Liver (tissue), 9 donors: ENCODE results near the gene UBE2D1. TPM values are rescaled to one million over a fixed set of nuclear protein-coding genes. Genes with fewer than 3 reads are reported as not detected.

ENCODE experiments used
- DNase-seq: peaks from one replicate; pipeline ENCODE4 v3.0.0-alpha.2; 2017; ENCODE audit warnings: low spot score
- H3K27ac ChIP-seq, 2 donors: one replicate each; pipeline ENCODE4 v1.7.0; 2013; ENCODE audit warnings: inconsistent platforms in 2 of 2, low read length in 2 of 2, control low read depth in 1 of 2, low read depth in 1 of 2, mild to moderate bottlenecking in 1 of 2
- H3K27me3 ChIP-seq, 4 donors: one replicate each; pipeline versions ENCODE4 v1.6.1 to v1.7.0; 2013; ENCODE audit warnings: low read length in 3 of 4, inconsistent platforms in 1 of 4, mild to moderate bottlenecking in 1 of 4, moderate library complexity in 1 of 4; ENCODE audit not compliant: control insufficient read depth in 4 of 4, insufficient read depth in 4 of 4
- H3K36me3 ChIP-seq, 4 donors: one replicate each; pipeline versions ENCODE4 v1.6.1 to v1.7.0; 2013; ENCODE audit warnings: low read length in 3 of 4, mild to moderate bottlenecking in 3 of 4, low read depth in 1 of 4, moderate library complexity in 1 of 4; ENCODE audit not compliant: control insufficient read depth in 4 of 4, insufficient read depth in 3 of 4
- H3K4me1 ChIP-seq, 4 donors: one replicate each; pipeline versions ENCODE4 v1.6.1 to v1.7.0; 2013; ENCODE audit warnings: low read length in 3 of 4, mild to moderate bottlenecking in 3 of 4, moderate library complexity in 1 of 4; ENCODE audit not compliant: control insufficient read depth in 4 of 4, insufficient read depth in 4 of 4
- H3K4me3 ChIP-seq, 3 donors: one replicate each; pipeline versions ENCODE4 v1.6.1 to v1.7.0; 2013; ENCODE audit warnings: low read length in 3 of 3, control low read depth in 1 of 3, low read depth in 1 of 3, mild to moderate bottlenecking in 1 of 3
- H3K9ac ChIP-seq, 2 donors: one replicate each; pipeline ENCODE4 v1.7.0; 2013; ENCODE audit warnings: low read length in 2 of 2, mild to moderate bottlenecking in 2 of 2, moderate library complexity in 2 of 2, control low read depth in 1 of 2, low read depth in 1 of 2
- H3K9me3 ChIP-seq, 4 donors: one replicate each; pipeline versions ENCODE4 v1.6.1 to v1.7.0; 2013; ENCODE audit warnings: low read length in 3 of 4; ENCODE audit not compliant: control insufficient read depth in 4 of 4
- EGR1 ChIP-seq, 2 donors: IDR thresholded peaks; 2 replicates each; pipeline ENCODE4 v1.6.1; 2016 to 2018; ENCODE audit warnings: antibody characterized with exemption in 2 of 2, low read depth in 2 of 2
- FOXA1 ChIP-seq: IDR thresholded peaks from 2 replicates; pipeline ENCODE4 v1.6.1; 2016; ENCODE audit warnings: antibody characterized with exemption
- FOXA2 ChIP-seq: IDR thresholded peaks from 2 replicates; pipeline ENCODE4 v1.6.1; 2016; ENCODE audit warnings: antibody characterized with exemption
- GABPA ChIP-seq, 2 donors: IDR thresholded peaks in 1 of 2; conservative IDR thresholded peaks in 1 of 2; 2 replicates each; pipeline ENCODE4 v1.6.1; 2016; ENCODE audit warnings: antibody characterized with exemption in 2 of 2, mild to moderate bottlenecking in 1 of 2, moderate library complexity in 1 of 2
- HNF4A ChIP-seq, 2 donors: conservative IDR thresholded peaks; 2 replicates each; pipeline ENCODE4 v1.6.1; 2016; ENCODE audit warnings: antibody characterized with exemption in 2 of 2, mild to moderate bottlenecking in 2 of 2
- HNF4G ChIP-seq: IDR thresholded peaks from 2 replicates; pipeline ENCODE4 v1.6.1; 2016; ENCODE audit warnings: antibody characterized with exemption
- JUND ChIP-seq, 2 donors: IDR thresholded peaks; 2 replicates each; pipeline ENCODE4 v1.6.1; 2016; ENCODE audit warnings: antibody characterized with exemption in 2 of 2
- NR2F2 ChIP-seq: IDR thresholded peaks from 2 replicates; pipeline ENCODE4 v1.6.1; 2016; ENCODE audit warnings: antibody characterized with exemption
- RAD21 ChIP-seq, 2 donors: IDR thresholded peaks; 2 replicates each; pipeline ENCODE4 v1.6.1; 2016; ENCODE audit warnings: antibody characterized with exemption in 2 of 2, mild to moderate bottlenecking in 2 of 2
- RXRA ChIP-seq, 2 donors: IDR thresholded peaks; 2 replicates each; pipeline ENCODE4 v1.6.1; 2017 to 2018; ENCODE audit warnings: antibody characterized with exemption in 2 of 2, mild to moderate bottlenecking in 1 of 2
- SP1 ChIP-seq: IDR thresholded peaks from 2 replicates; pipeline ENCODE4 v1.6.1; 2018; ENCODE audit warnings: antibody characterized with exemption, mild to moderate bottlenecking
- TAF1 ChIP-seq: conservative IDR thresholded peaks from 2 replicates; pipeline ENCODE4 v1.6.1; 2016; ENCODE audit warnings: antibody characterized with exemption, mild to moderate bottlenecking
- YY1 ChIP-seq: IDR thresholded peaks from 2 replicates; pipeline ENCODE4 v1.6.1; 2016; ENCODE audit warnings: antibody characterized with exemption, mild to moderate bottlenecking
- WGBS: extraction: QIAGEN DNeasy Blood & Tissue Kit; methylation state at CpG from one replicate; pipeline ENCODE4 v1.1.7; 2013; 5-methylcytosine and 5-hydroxymethylcytosine counted together
- polyA plus RNA-seq, 2 donors: library from polyadenylated mRNA; stranded (reverse) in 1 of 2; unstranded in 1 of 2; fragments of 200-250 nt in 1 of 2; fragments of >200 nt in 1 of 2; fragmentation: Nextera tagmentation in 1 of 2; extraction: Ambion mirVana in 1 of 2; gene quantifications; one replicate each; pipeline versions ENCODE4 v1.2.1 to v1.2.3, GENCODE V29; 2013 to 2015
- total RNA-seq, 2 donors: library from RNA; depleted of rRNA; stranded (reverse); fragments of >200 nt; gene quantifications; one replicate each; pipeline ENCODE4 v1.2.3, GENCODE V29; 2014
- TF ChIP-seq, protein P1 (sequence below): IDR thresholded peaks from 2 replicates; pipeline ENCODE4 v1.6.1; 2016; ENCODE audit warnings: antibody characterized with exemption
- TF ChIP-seq, protein P2 (sequence below): IDR thresholded peaks from 2 replicates; pipeline ENCODE4 v1.6.1; 2016; ENCODE audit warnings: antibody characterized with exemption, mild to moderate bottlenecking
- TF ChIP-seq, protein P3 (sequence below): IDR thresholded peaks from 2 replicates; pipeline ENCODE4 v1.6.1; 2016; ENCODE audit warnings: antibody characterized with exemption
- TF ChIP-seq, protein P4 (sequence below): fragments of 150-350 bp; IDR thresholded peaks from 2 replicates; pipeline ENCODE4 v1.5.1; 2017; ENCODE audit warnings: improper control_type of control experiment, low read depth, low read length; ENCODE audit not compliant: missing input control
- TF ChIP-seq, protein P5 (sequence below): IDR thresholded peaks from 2 replicates; pipeline ENCODE4 v1.6.1; 2016; ENCODE audit warnings: antibody characterized with exemption
- donor health status: healthy.
- donor health status: healthy.
- donor health status: healthy.
- donor health status: healthy.
- donor health status: healthy.

UBE2D1 gene
- total and polyA plus RNA-seq, 4 donors: 3.5 to 6.8 (median 5.8) TPM

DNA sequence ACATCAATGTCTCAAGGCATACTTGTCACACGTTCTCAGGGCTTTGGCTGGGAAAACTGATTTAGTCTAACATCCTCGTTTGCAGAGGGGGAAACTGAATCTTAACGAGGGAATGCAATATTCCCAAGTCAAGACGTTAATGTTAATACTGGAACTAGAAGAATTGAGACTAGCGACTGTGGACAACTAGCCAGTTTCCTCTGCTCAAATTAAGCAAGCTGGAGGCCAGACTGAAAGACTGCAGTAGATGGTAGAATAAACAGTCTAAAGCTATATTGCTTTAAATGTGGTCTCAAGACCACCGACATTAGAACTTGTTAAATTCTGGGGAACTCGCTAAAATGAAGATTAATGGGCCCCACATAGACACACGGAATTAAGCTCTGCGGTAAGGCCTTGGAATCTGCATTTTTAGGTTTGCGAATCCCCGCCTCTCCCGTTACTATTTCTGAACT lies 49.8 kb downstream of the UBE2D1 start:
- TF ChIP-seq FOXA1 (no peak), HNF4A (conservative IDR thresholded peaks at IDR 0.05) (no peak), JUND (IDR thresholded peaks at IDR 0.05) (no peak), YY1 (no peak), TAF1 (no peak), RAD21 (IDR thresholded peaks at IDR 0.05) (no peak), GABPA (IDR thresholded peaks at IDR 0.05 in 1 of 2, conservative IDR thresholded peaks at IDR 0.05 in 1 of 2) (no peak), SP1 (no peak), NR2F2 (no peak), RXRA (IDR thresholded peaks at IDR 0.05) (no peak), EGR1 (IDR thresholded peaks at IDR 0.05; ENCODE audit: low read depth in 2 of 2) (no peak), FOXA2 (no peak), HNF4G (no peak)
- TF ChIP-seq, protein P1, sequence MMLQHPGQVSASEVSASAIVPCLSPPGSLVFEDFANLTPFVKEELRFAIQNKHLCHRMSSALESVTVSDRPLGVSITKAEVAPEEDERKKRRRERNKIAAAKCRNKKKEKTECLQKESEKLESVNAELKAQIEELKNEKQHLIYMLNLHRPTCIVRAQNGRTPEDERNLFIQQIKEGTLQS: no peak
- TF ChIP-seq, protein P2, sequence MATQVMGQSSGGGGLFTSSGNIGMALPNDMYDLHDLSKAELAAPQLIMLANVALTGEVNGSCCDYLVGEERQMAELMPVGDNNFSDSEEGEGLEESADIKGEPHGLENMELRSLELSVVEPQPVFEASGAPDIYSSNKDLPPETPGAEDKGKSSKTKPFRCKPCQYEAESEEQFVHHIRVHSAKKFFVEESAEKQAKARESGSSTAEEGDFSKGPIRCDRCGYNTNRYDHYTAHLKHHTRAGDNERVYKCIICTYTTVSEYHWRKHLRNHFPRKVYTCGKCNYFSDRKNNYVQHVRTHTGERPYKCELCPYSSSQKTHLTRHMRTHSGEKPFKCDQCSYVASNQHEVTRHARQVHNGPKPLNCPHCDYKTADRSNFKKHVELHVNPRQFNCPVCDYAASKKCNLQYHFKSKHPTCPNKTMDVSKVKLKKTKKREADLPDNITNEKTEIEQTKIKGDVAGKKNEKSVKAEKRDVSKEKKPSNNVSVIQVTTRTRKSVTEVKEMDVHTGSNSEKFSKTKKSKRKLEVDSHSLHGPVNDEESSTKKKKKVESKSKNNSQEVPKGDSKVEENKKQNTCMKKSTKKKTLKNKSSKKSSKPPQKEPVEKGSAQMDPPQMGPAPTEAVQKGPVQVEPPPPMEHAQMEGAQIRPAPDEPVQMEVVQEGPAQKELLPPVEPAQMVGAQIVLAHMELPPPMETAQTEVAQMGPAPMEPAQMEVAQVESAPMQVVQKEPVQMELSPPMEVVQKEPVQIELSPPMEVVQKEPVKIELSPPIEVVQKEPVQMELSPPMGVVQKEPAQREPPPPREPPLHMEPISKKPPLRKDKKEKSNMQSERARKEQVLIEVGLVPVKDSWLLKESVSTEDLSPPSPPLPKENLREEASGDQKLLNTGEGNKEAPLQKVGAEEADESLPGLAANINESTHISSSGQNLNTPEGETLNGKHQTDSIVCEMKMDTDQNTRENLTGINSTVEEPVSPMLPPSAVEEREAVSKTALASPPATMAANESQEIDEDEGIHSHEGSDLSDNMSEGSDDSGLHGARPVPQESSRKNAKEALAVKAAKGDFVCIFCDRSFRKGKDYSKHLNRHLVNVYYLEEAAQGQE: no peak
- TF ChIP-seq, protein P3, sequence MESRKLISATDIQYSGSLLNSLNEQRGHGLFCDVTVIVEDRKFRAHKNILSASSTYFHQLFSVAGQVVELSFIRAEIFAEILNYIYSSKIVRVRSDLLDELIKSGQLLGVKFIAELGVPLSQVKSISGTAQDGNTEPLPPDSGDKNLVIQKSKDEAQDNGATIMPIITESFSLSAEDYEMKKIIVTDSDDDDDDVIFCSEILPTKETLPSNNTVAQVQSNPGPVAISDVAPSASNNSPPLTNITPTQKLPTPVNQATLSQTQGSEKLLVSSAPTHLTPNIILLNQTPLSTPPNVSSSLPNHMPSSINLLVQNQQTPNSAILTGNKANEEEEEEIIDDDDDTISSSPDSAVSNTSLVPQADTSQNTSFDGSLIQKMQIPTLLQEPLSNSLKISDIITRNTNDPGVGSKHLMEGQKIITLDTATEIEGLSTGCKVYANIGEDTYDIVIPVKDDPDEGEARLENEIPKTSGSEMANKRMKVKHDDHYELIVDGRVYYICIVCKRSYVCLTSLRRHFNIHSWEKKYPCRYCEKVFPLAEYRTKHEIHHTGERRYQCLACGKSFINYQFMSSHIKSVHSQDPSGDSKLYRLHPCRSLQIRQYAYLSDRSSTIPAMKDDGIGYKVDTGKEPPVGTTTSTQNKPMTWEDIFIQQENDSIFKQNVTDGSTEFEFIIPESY: no peak
- TF ChIP-seq, protein P4, sequence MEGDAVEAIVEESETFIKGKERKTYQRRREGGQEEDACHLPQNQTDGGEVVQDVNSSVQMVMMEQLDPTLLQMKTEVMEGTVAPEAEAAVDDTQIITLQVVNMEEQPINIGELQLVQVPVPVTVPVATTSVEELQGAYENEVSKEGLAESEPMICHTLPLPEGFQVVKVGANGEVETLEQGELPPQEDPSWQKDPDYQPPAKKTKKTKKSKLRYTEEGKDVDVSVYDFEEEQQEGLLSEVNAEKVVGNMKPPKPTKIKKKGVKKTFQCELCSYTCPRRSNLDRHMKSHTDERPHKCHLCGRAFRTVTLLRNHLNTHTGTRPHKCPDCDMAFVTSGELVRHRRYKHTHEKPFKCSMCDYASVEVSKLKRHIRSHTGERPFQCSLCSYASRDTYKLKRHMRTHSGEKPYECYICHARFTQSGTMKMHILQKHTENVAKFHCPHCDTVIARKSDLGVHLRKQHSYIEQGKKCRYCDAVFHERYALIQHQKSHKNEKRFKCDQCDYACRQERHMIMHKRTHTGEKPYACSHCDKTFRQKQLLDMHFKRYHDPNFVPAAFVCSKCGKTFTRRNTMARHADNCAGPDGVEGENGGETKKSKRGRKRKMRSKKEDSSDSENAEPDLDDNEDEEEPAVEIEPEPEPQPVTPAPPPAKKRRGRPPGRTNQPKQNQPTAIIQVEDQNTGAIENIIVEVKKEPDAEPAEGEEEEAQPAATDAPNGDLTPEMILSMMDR: no peak
- TF ChIP-seq, protein P5, sequence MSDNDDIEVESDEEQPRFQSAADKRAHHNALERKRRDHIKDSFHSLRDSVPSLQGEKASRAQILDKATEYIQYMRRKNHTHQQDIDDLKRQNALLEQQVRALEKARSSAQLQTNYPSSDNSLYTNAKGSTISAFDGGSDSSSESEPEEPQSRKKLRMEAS: no peak
- peaks cover 2 to 20% (median 13%) of the 10 kb centered on the region in 4 donors for H3K4me1 ChIP-seq
- peaks cover 0 to 15% (median 13%) of the 10 kb centered on the region in 4 donors for H3K36me3 ChIP-seq
- peak overlapping the region; percentile 86 to 89 for H3K27ac ChIP-seq
- no peaks in the 10 kb centered on the region for H3K9me3 ChIP-seq
- 3% methylated on average over 12 of the region's 12 CpGs for WGBS
- H3K9ac ChIP-seq: peak overlapping the region; percentile 67 to 88
- peak overlapping the region; percentile 65 to 100 (median 77) for H3K4me3 ChIP-seq
- no peaks in the 10 kb centered on the region for H3K27me3 ChIP-seq
- no peak for DNase-seq
